ENCODE data around the gene PRKG1.

PRKG1 gene

DNA sequence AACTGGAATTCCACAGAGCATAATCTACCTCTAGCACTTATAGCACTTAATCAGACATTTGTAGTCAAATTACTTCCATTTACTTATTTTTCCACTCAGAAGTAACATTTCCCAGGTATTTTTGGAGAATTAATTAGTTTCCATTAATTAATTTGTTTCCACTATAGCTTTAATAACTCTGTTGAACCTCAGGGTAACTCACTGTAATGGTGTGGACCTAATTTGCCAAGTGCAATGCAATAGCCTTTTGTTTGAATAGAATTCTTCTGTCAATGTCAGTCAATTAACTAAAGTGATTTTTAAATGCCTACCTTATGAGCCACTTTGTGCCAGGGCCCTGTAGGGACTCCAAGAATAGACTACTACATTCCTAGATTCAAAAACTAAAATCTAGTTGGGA, 509.7 kb downstream of the PRKG1 start:
- DNase-seq: no peak

DNA sequence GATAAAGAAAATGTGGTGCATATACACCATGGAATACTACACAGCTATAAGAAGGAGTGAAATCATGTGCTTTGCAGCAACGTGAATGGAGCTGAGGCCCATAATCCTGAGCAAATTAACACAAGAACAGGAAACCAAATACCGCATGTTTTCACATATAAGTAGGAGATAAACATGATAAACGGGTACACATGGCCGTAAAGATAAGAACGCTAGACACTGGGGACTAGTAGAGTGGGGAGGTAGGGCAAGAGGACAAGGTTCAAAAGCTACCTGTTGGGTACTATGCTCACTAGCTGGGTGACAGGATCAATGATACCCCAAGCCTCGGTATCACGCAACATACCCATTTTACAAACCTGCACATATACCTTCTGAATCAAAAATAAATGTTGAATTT, 511.5 kb downstream of the PRKG1 start:
- DNase-seq: no peak

GRCh38 chr10:51588984-51589383, 514.7 kb downstream of the PRKG1 start:
- DNase-seq: no peak

DNA sequence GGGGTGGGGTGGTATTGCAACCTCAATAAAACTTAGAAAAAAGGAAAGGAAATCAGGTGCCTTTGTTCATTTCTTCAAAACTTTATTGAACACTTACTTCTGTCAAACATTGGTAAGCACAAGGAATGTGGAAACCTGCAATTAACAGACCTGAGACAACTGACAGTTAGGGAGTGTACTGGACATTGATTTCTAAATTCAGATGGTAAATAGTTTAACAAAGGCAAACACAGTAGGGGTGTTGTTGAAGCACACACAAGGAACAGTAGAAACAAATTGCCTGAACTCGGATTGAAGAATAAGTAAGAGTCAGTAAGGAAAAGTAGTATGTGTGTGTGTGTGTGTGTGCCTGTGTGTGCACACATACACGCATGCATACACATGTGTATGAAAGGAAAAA, 516.5 kb downstream of the PRKG1 start:
- DNase-seq: no peak

DNA sequence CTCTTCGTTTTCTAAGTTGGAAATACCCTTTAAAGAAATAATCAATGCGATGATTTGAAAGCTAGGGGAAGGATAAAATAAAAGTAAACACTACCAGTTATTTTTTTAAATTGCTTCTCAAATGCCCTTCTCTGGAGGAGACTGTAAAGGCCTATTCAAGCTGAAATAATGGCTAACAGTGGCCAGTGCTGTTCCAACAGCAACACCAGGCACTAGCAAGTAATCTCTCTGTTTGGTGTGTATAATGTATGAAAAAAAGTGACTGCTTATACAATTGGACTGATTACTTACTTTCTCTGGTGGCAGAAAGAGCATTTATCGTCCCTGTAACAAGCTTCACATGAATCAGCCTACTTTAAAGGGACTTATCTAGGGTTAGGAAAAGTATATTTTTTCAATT, 522.4 kb downstream of the PRKG1 start:
- DNase-seq: no peak

- no peak for DNase-seq
These were observed 525.4 kb downstream of the PRKG1 start for GRCh38 chr10:51599647-51600046.

DNA sequence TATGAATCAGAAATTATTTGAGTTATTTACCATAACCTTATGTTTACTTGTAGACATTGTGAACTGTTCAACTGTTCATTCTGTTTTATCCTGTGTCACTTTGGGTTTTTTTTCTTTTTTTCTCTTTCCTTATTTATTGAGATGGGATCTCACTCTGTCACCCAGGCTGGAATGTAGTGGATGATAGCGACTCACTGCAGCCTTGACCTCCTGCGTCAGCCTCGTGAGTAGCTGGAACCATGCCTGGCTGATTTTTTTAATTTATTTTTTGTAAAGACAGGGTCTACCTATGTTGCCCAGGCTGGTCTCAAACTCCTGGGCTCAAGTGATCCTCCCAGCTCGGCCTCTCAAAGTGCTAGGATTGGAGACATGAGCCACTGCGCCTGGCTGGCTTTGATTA, 528.0 kb downstream of the PRKG1 start:
- no peak for DNase-seq

GRCh38 chr10:51604579-51604978, 530.3 kb downstream of the PRKG1 start:
- DNase-seq: no peak

- DNase-seq: no peak
These were observed 532.7 kb downstream of the PRKG1 start for GRCh38 chr10:51606825-51607462.

DNA sequence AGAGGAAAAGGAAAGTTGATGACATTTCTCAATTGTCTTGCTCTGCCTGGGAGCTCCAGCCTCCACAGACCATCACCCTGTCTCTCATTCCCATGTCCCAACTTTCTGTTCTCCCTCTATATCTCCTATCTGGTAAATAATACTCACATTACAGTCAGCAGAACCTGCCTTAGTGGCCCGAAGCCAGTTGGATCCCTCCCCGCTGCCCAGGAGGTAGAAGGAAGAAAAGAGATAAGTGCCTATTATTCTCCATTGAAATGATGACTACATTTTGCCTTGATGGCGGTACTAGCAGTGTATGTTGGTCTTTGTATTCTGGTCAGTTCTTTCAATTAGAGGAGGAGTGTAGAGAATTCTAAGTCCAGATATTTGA, 533.2 kb downstream of the PRKG1 start:
- no peak for DNase-seq

DNA sequence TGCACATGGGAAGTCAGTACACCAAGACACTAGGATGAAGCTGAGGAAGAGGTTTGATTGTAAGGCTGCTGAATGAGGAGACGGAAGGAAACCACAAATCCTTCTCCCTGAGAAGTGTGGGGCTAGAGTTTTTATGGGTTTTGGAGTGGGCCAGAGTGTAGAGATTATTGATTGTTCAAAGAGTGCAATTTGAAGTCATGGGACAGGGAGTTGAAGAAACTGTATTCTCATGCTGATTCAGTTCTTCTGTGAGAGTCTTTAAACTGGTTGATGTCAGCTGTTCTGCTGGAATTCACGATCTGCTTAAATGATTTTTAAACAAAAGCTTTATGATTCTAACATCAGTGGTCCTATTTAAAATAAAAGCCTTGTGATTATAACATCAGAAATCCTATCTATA, 533.9 kb downstream of the PRKG1 start:
- DNase-seq: no peak

DNA sequence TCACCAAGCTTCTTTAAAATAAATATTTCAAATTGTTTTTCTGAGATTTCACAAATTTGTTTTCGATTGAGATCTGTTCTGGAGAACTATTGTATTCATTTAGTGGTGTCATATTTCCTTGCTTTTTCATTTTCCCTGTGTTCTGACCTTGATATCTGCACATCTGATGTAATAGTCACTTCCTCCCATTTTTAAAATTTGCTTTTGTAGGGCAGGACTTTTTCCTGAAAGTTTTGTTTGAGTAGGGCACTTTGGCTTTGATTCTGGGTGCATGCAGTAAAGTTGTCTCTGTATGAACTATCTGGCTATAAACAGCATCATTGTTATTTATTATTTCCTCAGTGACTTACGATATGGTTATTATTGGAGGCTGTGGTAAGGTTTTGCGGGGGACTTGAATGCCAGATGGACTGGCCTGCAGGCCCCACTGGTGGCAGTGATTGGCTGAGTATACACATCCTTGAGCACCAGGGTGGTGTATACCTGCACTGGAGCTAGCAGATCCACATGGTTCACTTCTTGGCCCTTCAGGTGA, 541.5 kb downstream of the PRKG1 start:
- no peak for DNase-seq

- DNase-seq: no peak
These were observed 543.4 kb downstream of the PRKG1 start for GRCh38 chr10:51617576-51618235.

- DNase-seq: no peak
These were observed 545.1 kb downstream of the PRKG1 start for GRCh38 chr10:51619365-51619764.

DNA sequence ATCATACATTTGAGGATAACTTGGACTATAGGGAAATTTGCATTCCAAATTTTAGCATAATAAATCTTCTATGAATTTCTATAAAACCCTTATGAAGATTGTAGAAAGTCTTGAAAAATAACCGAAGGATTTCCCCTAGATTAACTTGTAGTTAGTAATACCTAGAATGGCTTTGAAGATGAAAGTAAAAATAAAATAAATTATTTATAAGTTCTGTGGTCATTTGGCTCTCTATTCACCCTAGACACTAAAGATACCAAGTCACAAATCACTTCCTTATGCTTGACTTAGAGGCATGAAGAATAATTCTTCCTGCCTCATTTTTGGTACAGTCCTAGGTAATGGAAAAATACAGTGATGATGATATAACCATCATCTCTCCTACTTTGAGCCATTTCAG, 545.8 kb downstream of the PRKG1 start:
- no peak for DNase-seq

- no peak for DNase-seq
These were observed 549.7 kb downstream of the PRKG1 start for GRCh38 chr10:51624013-51624412.

GRCh38 chr10:51629934-51630639, 555.8 kb downstream of the PRKG1 start:
- no peak for DNase-seq

GRCh38 chr10:51630640-51631005, 556.3 kb downstream of the PRKG1 start:
- no peak for DNase-seq

DNA sequence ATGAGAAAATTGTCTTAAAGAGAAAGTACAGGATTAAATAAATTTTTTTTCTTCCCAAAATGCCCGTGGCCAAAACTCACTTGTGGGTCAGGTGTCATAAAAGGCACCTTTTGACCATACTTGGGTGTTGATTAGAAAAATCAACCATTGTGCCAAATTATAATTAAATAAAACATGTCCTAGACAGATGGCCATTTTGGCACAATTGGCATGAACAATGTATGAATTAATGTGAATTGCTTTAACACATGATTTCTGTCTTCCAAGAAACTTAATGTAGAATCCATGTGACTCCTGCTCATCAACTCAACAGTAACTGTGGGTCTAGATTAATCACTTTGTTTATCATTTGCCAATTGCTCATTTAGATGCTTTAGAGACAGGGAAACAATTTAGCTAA, 561.1 kb downstream of the PRKG1 start:
- DNase-seq: no peak

DNA sequence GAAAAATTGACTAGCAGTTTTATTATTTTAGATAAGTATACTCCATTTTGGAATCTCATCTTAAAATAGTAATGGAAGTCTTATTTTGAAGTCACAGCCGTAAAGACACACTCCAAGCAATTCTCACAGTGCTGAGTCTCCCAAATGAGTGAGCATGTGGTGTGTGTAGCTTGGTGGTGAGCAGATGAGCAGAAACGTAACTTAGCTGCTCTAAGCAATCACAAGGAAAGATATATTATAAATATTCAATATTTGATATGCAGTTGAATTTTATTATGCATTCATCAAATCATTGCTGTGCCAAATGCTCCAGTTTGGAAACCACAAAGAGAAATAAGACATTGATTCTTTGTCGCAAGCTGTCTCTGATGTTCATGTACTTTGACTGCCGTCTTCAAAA, 563.9 kb downstream of the PRKG1 start:
- DNase-seq: no peak

- no peak for DNase-seq
These were observed 564.5 kb downstream of the PRKG1 start for GRCh38 chr10:51638737-51639136.

GRCh38 chr10:51640120-51640819, 566.0 kb downstream of the PRKG1 start:
- DNase-seq: no peak

Data from amygdala (tissue), 56 donors.